Ishikawa (cell line): ENCODE data around the gene CPXM1.

Experiments
- CEBPB ChIP-seq: IDR thresholded peaks from 2 replicates; pipeline ENCODE4 v1.6.1; 2012
- CREB1 ChIP-seq: IDR thresholded peaks from 2 replicates; pipeline ENCODE4 v1.6.1; 2012; ENCODE audit warnings: low read depth
- EGR1 ChIP-seq: IDR thresholded peaks from 2 replicates; pipeline ENCODE4 v1.6.1; 2012
- EP300 ChIP-seq: IDR thresholded peaks from 2 replicates; pipeline ENCODE4 v1.6.1; 2012; ENCODE audit warnings: borderline replicate concordance
- FOXM1 ChIP-seq: IDR thresholded peaks from 2 replicates; pipeline ENCODE4 v1.6.1; 2012; ENCODE audit warnings: low read depth, borderline replicate concordance
- NFIC ChIP-seq: IDR thresholded peaks from 2 replicates; pipeline ENCODE4 v1.6.1; 2012
- RAD21 ChIP-seq: IDR thresholded peaks from 2 replicates; pipeline ENCODE4 v1.6.1; 2012; ENCODE audit warnings: low read depth
- REST ChIP-seq: IDR thresholded peaks from 2 replicates; pipeline ENCODE4 v1.6.1; 2012; ENCODE audit warnings: low read depth, mild to moderate bottlenecking
- TAF1 ChIP-seq: IDR thresholded peaks from 2 replicates; pipeline ENCODE4 v1.6.1; 2012; ENCODE audit warnings: low read depth, mild to moderate bottlenecking
- TEAD4 ChIP-seq: IDR thresholded peaks from 2 replicates; pipeline ENCODE4 v1.6.1; 2012
- USF1 ChIP-seq: IDR thresholded peaks from 2 replicates; pipeline ENCODE4 v1.6.1; 2012
- YY1 ChIP-seq: IDR thresholded peaks from 2 replicates; pipeline ENCODE4 v1.6.1; 2012; ENCODE audit warnings: low read depth
- ZBTB7A ChIP-seq: IDR thresholded peaks from 2 replicates; pipeline ENCODE4 v1.6.1; 2012; ENCODE audit warnings: low read depth
- TF ChIP-seq, protein P1 (sequence below): IDR thresholded peaks from 2 replicates; pipeline ENCODE4 v1.6.1; 2012

DNA sequence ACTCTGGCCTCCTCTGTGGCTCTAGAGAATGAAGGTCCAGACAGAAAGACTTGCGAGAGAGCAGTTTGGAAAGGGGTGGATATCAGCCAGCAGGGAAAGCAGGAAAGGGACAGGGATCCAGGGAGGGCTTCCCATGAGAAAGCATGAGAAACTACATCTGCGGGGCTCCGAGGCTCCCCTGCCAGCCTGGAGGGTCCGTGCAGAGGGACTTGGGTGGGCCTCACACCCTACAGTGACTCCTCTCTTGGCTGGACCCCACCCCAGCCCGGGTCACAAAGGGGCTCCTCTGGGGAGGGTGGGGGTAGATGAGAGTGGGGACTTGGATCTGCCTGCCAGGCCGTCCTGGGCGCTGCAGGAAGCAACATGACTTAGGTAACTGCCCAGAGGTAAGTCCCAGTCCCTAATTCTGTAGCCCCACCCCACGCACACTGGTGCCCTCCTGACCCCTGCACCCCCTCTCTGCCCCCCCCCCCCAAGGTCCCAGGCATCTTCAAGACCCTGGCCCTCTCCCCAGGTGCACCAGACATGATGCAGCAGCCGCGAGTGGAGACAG is 15.7 kb upstream of the CPXM1 start, which contains the start of gene TMEM239:
- TF ChIP-seq EP300, result no peak
- TF ChIP-seq, protein P1, sequence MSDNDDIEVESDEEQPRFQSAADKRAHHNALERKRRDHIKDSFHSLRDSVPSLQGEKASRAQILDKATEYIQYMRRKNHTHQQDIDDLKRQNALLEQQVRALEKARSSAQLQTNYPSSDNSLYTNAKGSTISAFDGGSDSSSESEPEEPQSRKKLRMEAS, result no peak
- no peak for TF ChIP-seq EGR1
- no peak for TF ChIP-seq TAF1
- TF ChIP-seq USF1, result no peak
- TF ChIP-seq REST, result no peak
- no peak for TF ChIP-seq TEAD4
- no peak for TF ChIP-seq ZBTB7A
- TF ChIP-seq RAD21, result no peak
- no peak for TF ChIP-seq CEBPB
- no peak for TF ChIP-seq FOXM1
- no peak for TF ChIP-seq CREB1
- no peak for TF ChIP-seq YY1
- TF ChIP-seq NFIC, result no peak
